Mucosa of rectum (tissue), 2 donors: ENCODE data around the gene BHMT2.

Experiments used
- H3K27ac ChIP-seq, 2 donors: one replicate each; pipeline ENCODE4 v1.7.0; 2013; ENCODE audit warnings: inconsistent platforms in 2 of 2, low read depth in 2 of 2, low read length in 2 of 2
- H3K27me3 ChIP-seq, 2 donors: one replicate each; pipeline ENCODE4 v1.7.0; 2013; ENCODE audit warnings: low read length in 2 of 2; ENCODE audit not compliant: control insufficient read depth in 2 of 2, insufficient read depth in 2 of 2
- H3K36me3 ChIP-seq, 2 donors: one replicate each; pipeline ENCODE4 v1.7.0; 2013; ENCODE audit warnings: low read length in 2 of 2; ENCODE audit not compliant: control insufficient read depth in 2 of 2, insufficient read depth in 2 of 2
- H3K4me1 ChIP-seq, 2 donors: one replicate each; pipeline ENCODE4 v1.7.0; 2013; ENCODE audit warnings: low read length in 2 of 2, mild to moderate bottlenecking in 1 of 2; ENCODE audit not compliant: control insufficient read depth in 2 of 2, insufficient read depth in 2 of 2
- H3K4me3 ChIP-seq, 2 donors: one replicate each; pipeline ENCODE4 v1.7.0; 2013; ENCODE audit warnings: low read length in 2 of 2
- H3K9ac ChIP-seq, 2 donors: one replicate each; pipeline ENCODE4 v1.7.0; 2013; ENCODE audit warnings: low read length in 2 of 2, low read depth in 1 of 2, mild to moderate bottlenecking in 1 of 2
- H3K9me3 ChIP-seq, 2 donors: one replicate each; pipeline ENCODE4 v1.7.0; 2013; ENCODE audit warnings: low read length in 2 of 2; ENCODE audit not compliant: control insufficient read depth in 2 of 2
- donor health status: healthy.
- donor health status: Normal muscosa, but diverticular disease.

BHMT2 gene

GRCh38 chr5:79032031-79032695 lies 37.4 kb upstream of the BHMT2 start:
- Histone ChIP-seq H3K9ac (no peak overlapping the region), H3K27ac (no peak overlapping the region), H3K4me1 (no peaks in the 10 kb centered on the region), H3K27me3 (peaks cover 0 to 2% of the 10 kb centered on the region in 2 donors), H3K36me3 (no peaks in the 10 kb centered on the region), H3K4me3 (no peak overlapping the region), H3K9me3 (no peaks in the 10 kb centered on the region)

GRCh38 chr5:79032782-79033181 lies 36.8 kb upstream of the BHMT2 start:
- Histone ChIP-seq H3K36me3 (no peaks in the 10 kb centered on the region), H3K27ac (no peak overlapping the region), H3K27me3 (no peaks in the 10 kb centered on the region), H3K9ac (no peak overlapping the region), H3K4me1 (no peaks in the 10 kb centered on the region), H3K4me3 (no peak overlapping the region), H3K9me3 (no peaks in the 10 kb centered on the region)

GRCh38 chr5:79035237-79035636 lies 34.3 kb upstream of the BHMT2 start:
- no peaks in the 10 kb centered on the region for H3K9me3 ChIP-seq
- H3K27ac ChIP-seq = no peak overlapping the region
- no peak overlapping the region for H3K9ac ChIP-seq
- no peaks in the 10 kb centered on the region for H3K4me1 ChIP-seq
- H3K36me3 ChIP-seq = no peaks in the 10 kb centered on the region
- no peaks in the 10 kb centered on the region for H3K27me3 ChIP-seq
- H3K4me3 ChIP-seq = no peak overlapping the region

GRCh38 chr5:79036769-79037168 lies 32.8 kb upstream of the BHMT2 start:
- Histone ChIP-seq H3K27me3 (no peaks in the 10 kb centered on the region), H3K9me3 (no peaks in the 10 kb centered on the region), H3K9ac (no peak overlapping the region), H3K36me3 (no peaks in the 10 kb centered on the region), H3K4me3 (no peak overlapping the region), H3K27ac (no peak overlapping the region), H3K4me1 (no peaks in the 10 kb centered on the region)

- Histone ChIP-seq H3K27ac (no peak overlapping the region), H3K9me3 (no peaks in the 10 kb centered on the region), H3K4me3 (no peak overlapping the region), H3K4me1 (no peaks in the 10 kb centered on the region), H3K27me3 (no peaks in the 10 kb centered on the region), H3K36me3 (no peaks in the 10 kb centered on the region), H3K9ac (no peak overlapping the region)
Observed at GRCh38 chr5:79042188-79042587, 27.4 kb upstream of the BHMT2 start.

GRCh38 chr5:79047199-79047598 lies 22.4 kb upstream of the BHMT2 start:
- Histone ChIP-seq H3K27ac (no peak overlapping the region), H3K9ac (no peak overlapping the region), H3K9me3 (no peaks in the 10 kb centered on the region), H3K36me3 (no peaks in the 10 kb centered on the region), H3K4me1 (no peaks in the 10 kb centered on the region), H3K27me3 (no peaks in the 10 kb centered on the region), H3K4me3 (no peak overlapping the region)

- H3K4me1 ChIP-seq = no peaks in the 10 kb centered on the region
- no peak overlapping the region for H3K4me3 ChIP-seq
- H3K9me3 ChIP-seq = no peaks in the 10 kb centered on the region
- H3K36me3 ChIP-seq = no peaks in the 10 kb centered on the region
- no peaks in the 10 kb centered on the region for H3K27me3 ChIP-seq
- no peak overlapping the region for H3K27ac ChIP-seq
- H3K9ac ChIP-seq = no peak overlapping the region
Observed at GRCh38 chr5:79048437-79048836, 21.1 kb upstream of the BHMT2 start.

GRCh38 chr5:79050498-79050897 lies 19.1 kb upstream of the BHMT2 start:
- Histone ChIP-seq H3K4me1 (no peaks in the 10 kb centered on the region), H3K4me3 (no peak overlapping the region), H3K9ac (no peak overlapping the region), H3K27me3 (no peaks in the 10 kb centered on the region), H3K9me3 (no peaks in the 10 kb centered on the region), H3K27ac (no peak overlapping the region), H3K36me3 (no peaks in the 10 kb centered on the region)

- no peaks in the 10 kb centered on the region for H3K27me3 ChIP-seq
- no peak overlapping the region for H3K27ac ChIP-seq
- H3K36me3 ChIP-seq = no peaks in the 10 kb centered on the region
- no peaks in the 10 kb centered on the region for H3K4me1 ChIP-seq
- H3K9ac ChIP-seq = no peak overlapping the region
- H3K4me3 ChIP-seq = no peak overlapping the region
- no peaks in the 10 kb centered on the region for H3K9me3 ChIP-seq
Observed at GRCh38 chr5:79053321-79053720, 16.2 kb upstream of the BHMT2 start.

- no peak overlapping the region for H3K4me3 ChIP-seq
- H3K27ac ChIP-seq = no peak overlapping the region
- no peaks in the 10 kb centered on the region for H3K4me1 ChIP-seq
- no peak overlapping the region for H3K9ac ChIP-seq
- no peaks in the 10 kb centered on the region for H3K9me3 ChIP-seq
- no peaks in the 10 kb centered on the region for H3K27me3 ChIP-seq
- H3K36me3 ChIP-seq = no peaks in the 10 kb centered on the region
Observed at GRCh38 chr5:79055017-79055416, 14.6 kb upstream of the BHMT2 start.

GRCh38 chr5:79056847-79057246 lies 12.7 kb upstream of the BHMT2 start:
- Histone ChIP-seq H3K27ac (no peak overlapping the region), H3K9ac (no peak overlapping the region), H3K36me3 (no peaks in the 10 kb centered on the region), H3K4me1 (no peaks in the 10 kb centered on the region), H3K27me3 (no peaks in the 10 kb centered on the region), H3K4me3 (no peak overlapping the region), H3K9me3 (no peaks in the 10 kb centered on the region)
